ENCODE measurements around the gene CCDC15.
"Not testable (repeated sequence)": the region's sequence is repeated elsewhere in the genome, so short reads cannot be mapped to it uniquely, and the experiment has no call there.

The CCDC15 gene

GRCh38 chr11:124942466-124943253, 11.3 kb upstream of the CCDC15 start:
- DNase-seq (ENCODE audit: low read depth in 2 of 3, low spot score in 1 of 3), result no peak

- DNase-seq (ENCODE audit: low read depth in 2 of 3, low spot score in 1 of 3), result no peak
These were observed 10.8 kb upstream of the CCDC15 start for GRCh38 chr11:124943254-124943616.

DNA sequence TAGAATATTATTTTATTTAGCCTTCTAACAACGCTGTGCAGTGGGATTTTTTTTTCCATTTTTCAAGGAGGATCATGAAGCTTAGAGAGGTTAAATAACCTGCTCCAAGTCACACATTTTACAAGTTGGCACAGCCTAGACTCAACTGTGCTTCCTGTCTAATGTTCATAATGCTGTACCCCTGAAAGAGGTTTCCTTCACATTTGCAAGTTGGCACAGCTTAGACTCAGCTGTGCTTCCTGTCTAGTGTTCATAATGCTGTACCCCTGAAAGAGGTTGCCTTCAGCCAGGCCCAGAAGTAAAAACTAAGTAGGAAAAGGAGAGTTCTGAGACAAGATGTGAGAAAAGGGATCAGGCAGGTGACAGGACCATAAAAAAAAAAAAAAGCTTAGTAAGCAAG, 10.3 kb upstream of the CCDC15 start:
- DNase-seq (ENCODE audit: low read depth in 2 of 3, low spot score in 1 of 3), result no peak

- no peak for DNase-seq (ENCODE audit: low read depth in 2 of 3, low spot score in 1 of 3)
These were observed 9.4 kb upstream of the CCDC15 start for GRCh38 chr11:124944565-124944964.

DNA sequence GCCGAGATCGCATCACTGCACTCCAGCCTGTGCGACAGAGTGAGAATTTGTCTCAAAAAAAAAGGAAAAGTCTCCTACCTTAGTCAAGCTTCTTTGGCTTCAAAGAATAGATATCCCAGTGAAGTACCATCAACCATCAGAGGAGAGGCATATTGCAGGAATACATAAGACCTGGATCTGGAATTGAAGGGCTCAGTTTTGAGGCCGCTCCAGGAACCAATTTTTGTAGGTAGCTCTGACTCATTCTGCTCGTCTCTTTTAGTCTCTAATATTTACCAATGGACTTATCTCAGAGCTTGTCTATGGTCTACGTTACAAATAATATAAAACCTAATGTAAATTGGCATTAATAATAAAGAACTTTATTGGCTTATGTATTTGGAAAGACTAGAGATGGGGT, 8.2 kb upstream of the CCDC15 start:
- DNase-seq (ENCODE audit: low read depth in 2 of 3, low spot score in 1 of 3), result no peak

DNA sequence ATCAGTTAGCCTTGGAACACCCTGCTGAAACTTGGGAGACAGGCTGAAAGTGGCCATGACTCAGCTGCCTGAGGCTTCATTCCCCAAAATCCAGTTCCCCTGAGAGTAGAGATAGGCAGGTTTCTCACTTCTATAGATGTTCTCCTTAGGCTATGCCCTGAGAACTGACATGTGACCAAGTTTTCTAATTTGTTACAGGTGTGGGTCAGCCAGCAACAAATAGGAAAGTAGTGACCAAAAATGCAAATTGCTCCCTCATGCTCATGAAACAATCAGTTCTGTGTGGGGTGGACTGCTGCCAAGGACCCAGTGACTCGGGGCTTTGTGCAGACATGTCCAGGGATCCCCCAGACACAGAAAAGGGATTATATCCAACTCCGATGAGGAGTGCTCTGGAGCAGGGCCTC, 7.3 kb upstream of the CCDC15 start:
- no peak for DNase-seq (ENCODE audit: low read depth in 2 of 3, low spot score in 1 of 3)

DNA sequence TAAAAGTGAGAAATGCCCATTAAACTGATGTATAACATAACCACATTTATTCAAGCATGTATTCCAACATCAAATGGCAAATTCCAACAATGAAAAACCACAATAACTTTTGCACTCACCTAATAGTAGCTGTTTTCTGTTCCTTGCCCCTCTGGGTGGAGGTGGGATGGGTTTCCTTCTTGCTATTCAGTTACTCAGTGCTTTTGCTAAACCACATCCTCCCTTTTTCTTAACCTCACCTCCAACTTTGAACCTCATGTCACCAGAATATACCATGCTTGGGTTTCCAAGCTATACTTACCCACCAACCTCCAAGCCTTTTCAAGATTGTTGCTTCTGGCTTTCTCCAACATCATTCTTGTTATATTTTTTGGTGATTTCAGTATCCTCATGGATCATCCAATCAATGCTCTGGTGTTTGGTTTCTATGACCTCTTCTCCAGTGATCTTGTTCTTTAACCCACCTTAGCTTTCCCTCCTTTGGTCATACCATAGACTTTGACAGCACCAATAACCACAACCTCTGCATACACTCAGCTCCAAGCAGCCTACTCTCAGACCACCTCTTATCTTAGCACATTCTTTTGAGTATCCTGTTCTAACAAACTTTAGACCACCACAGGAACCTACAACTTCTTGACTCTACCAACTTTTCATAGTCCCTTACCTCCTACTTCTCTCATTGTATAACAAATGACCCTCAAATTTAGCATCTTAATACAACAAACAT, 3.2 kb upstream of the CCDC15 start:
- DNase-seq (ENCODE audit: low read depth in 2 of 3, low spot score in 1 of 3), result no peak

GRCh38 chr11:124951341-124951740, 2.7 kb upstream of the CCDC15 start:
- DNase-seq (ENCODE audit: low read depth in 2 of 3, low spot score in 1 of 3), result no peak

DNA sequence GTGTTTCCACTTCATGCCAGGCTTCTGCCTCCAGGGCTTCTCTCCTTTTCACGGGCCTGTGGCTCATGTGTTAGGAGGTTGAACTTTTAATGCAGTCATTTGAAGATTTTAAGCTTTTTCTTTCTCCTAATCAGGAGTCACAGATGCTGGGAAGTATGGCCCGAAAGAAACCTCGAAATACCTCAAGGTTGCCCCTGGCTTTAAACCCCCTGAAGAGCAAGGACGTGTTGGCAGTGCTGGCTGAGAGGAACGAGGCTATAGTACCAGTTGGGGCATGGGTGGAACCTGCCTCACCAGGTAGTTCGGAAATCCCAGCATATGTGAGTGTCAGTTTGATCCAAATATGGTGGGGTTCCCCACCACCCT, 571 bp downstream of the CCDC15 start:
- no peak for DNase-seq (ENCODE audit: low read depth in 2 of 3, low spot score in 1 of 3)

DNA sequence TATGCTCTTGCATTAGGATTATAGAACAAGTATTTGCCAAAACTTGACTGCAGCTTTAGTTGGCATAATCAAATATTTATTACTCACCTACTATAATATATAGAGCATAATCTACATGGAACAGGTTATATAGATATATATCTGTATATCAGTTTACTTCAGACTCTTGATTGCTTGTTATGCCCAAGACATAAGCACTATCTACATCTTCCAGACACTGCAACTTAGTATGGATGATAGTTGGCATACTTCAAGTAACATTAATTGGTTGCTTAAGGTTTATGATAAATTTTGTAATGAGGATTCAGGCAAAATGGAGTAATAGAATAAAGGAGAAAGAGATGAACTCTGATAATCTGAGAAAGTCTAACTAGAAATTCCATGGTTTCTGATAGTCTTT, 1.0 kb downstream of the CCDC15 start:
- no peak for DNase-seq (ENCODE audit: low read depth in 2 of 3, low spot score in 1 of 3)

DNA sequence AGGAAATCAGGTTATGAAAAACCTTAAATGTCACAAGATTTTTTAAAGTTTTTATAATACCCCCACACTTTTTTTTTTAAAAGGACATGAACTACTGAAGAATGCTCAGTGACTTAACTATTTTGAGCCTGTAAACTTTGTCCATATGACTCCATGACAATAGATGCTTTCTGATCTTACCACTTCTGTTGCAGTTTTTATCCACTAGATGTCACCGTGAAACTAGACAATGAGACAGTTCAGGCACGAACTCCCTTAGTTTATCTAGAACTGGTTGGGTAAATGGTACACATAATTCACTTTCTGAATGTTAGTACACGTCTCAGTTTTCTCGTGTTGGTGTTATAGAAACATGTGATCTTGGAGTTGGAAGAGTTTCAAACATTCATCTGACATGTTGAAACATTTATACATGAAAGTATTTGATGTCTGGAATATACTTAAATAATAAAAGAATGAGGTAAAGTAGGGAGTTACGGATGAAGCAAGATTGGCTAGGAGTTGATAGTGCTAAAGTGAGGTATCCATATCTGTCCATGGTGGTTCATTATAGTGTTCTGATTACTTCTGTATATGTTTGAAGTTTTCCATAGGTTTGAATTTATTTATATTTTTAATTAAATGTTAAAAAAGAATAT, 8.1 kb downstream of the CCDC15 start:
- peak in 1 of 3 donors; percentile 28 for DNase-seq (ENCODE audit: low read depth in 2 of 3, low spot score in 1 of 3)

GRCh38 chr11:124968197-124968596, 14.2 kb downstream of the CCDC15 start:
- DNase-seq (ENCODE audit: low read depth in 2 of 3, low spot score in 1 of 3), result not testable (repeated sequence)

- no peak for DNase-seq (ENCODE audit: low read depth in 2 of 3, low spot score in 1 of 3)
These were observed 16.9 kb downstream of the CCDC15 start for GRCh38 chr11:124970925-124971324.

GRCh38 chr11:124971810-124972209, 17.8 kb downstream of the CCDC15 start:
- DNase-seq (ENCODE audit: low read depth in 2 of 3, low spot score in 1 of 3), result no peak

DNA sequence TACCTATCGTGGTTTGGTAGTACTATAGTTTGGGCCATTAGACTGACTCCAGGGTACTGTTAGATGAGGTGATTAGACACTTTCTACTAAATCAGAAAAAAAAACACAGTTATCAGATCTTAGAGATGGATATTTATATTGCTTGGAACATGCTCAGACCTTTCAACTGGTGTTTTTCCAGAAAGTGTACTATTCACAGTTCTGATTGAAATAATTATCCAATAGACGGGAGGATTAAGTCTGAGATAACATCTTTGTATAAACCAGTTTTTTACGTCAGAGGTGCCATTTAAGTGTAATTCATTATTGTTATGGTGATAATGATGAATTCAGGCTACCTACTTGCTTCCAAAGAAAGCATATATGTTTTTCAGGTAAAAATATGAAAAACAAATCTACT, 22.5 kb downstream of the CCDC15 start:
- no peak for DNase-seq (ENCODE audit: low read depth in 2 of 3, low spot score in 1 of 3)

DNA sequence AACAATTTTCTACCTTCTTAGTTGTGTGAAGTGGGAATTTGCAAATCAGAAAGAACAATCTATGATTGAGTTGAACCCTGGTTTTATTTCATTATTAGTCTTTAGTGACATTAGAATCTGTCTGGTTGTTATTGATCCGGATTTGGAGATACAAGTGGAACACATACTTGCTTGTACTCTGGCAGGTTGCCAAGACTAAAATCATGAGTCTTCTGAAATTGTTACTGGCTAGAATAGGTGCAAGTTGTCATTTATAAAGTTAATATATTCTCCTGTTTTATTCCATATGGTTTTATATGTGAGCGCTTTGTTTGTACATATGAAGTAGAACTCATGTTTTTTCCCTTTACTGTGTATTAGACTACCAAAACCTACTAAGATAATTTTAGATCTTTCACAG, 23.0 kb downstream of the CCDC15 start:
- DNase-seq (ENCODE audit: low read depth in 2 of 3, low spot score in 1 of 3), result no peak

DNA sequence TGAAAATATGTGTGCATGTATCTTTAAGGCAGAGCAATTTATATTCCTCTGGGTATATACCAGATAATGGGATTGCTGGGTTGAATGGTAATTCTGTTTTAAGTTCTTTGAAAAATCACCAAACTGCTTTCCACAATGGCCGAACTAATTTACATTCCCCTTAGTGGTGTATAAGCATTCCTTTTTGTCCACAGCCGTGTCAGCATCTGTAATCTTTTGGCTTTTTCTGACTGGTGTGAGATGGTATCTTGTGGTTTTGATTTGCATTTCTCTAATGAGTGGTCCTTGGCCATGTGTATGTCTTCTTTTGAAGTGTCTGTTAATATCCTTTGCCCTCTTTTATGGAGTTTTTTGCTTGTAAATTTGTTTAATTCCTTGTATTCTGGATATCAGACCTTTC, 24.3 kb downstream of the CCDC15 start:
- DNase-seq (ENCODE audit: low read depth in 2 of 3, low spot score in 1 of 3), result no peak

DNA sequence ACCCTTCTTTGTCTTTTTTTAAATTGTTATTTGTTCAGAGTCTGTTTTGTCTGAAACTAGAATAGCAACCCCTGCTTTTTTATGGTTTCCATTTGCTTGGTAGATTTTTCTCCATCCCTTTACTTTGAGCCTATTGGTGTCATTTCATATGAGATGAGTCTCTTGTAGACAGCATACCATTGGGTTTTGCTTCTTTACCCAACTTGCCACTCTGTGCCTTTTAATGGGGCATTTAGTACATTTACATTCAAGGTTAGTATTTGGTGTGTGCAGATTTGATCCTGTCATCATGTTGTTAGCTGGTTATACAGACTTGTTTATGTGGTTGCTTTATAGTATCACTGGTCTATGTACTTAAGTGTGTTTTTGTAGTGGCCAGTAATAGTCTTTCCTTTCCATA, 28.0 kb downstream of the CCDC15 start:
- DNase-seq (ENCODE audit: low read depth in 2 of 3, low spot score in 1 of 3), result no peak

- no peak for DNase-seq (ENCODE audit: low read depth in 2 of 3, low spot score in 1 of 3)
These were observed 29.9 kb downstream of the CCDC15 start for GRCh38 chr11:124983674-124984511.

GRCh38 chr11:124984512-124984854, 30.5 kb downstream of the CCDC15 start:
- DNase-seq (ENCODE audit: low read depth in 2 of 3, low spot score in 1 of 3), result no peak

DNA sequence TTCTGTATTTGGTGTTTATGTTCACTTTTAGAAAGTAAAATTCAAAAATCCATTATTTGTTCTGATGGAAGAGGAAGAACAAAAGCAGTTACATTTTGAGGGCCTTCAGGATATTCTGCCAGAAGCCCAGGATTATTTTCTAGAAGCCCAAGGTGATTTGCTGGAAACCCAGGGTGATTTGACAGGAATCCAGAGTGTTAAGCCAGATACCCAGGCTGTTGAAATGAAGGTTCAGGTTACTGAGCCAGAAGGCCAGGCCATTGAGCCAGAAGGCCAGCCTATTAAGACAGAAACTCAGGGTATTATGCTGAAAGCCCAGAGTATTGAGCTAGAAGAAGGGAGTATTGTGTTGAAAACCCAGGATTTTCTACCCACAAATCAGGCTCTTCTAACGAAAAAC, 33.1 kb downstream of the CCDC15 start:
- no peak for DNase-seq (ENCODE audit: low read depth in 2 of 3, low spot score in 1 of 3)

DNA sequence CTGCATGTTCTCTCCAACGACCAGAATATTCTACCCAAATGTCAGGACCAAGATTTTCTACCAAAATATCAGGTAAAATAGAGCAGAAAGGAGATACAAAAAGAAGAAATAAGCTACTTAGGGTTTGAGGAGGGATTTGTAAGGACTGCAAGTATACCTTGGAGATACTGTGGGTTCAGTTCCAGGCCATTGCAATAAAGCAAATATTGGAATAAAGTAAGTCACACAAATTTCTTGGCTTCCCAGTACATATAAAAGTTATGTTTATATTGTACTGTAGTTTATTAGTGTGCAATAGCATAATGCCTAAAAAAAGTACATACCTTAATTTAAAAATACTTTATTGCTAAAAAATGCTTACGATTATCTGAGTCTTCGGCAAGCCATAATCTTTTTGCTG, 34.1 kb downstream of the CCDC15 start:
- no peak for DNase-seq (ENCODE audit: low read depth in 2 of 3, low spot score in 1 of 3)

All from stimulated activated CD4-positive, alpha-beta T cell treated with anti-CD3 and anti-CD28 coated beads, Interleukin-12 subunit alpha, Interleukin-12 subunit beta, amount 100 ng/mL, for 48 hours (primary cell).